H9 (cell line): ENCODE data around the gene COL27A1. TPM values are rescaled to one million over a fixed set of nuclear protein-coding genes. Genes with fewer than 3 reads are reported as not detected.

ENCODE experiments used
- DNase-seq: peaks from one replicate; pipeline ENCODE4 v3.0.0-alpha.2; 2017
- H2AFZ ChIP-seq: one replicate; pipeline ENCODE4 v1.6.1; 2013; ENCODE audit warnings: mild to moderate bottlenecking, low read length, control low read depth, moderate library complexity
- H2AK5ac ChIP-seq: 2 replicates; pipeline ENCODE4 v1.6.1; 2013; ENCODE audit warnings: low read length, control low read depth, mixed read lengths; ENCODE audit not compliant: insufficient read length
- H2BK120ac ChIP-seq: one replicate; pipeline ENCODE4 v1.6.1; 2013; ENCODE audit warnings: low read depth, mild to moderate bottlenecking, low read length, control low read depth, inconsistent platforms; ENCODE audit not compliant: poor library complexity, severe bottlenecking
- H2BK12ac ChIP-seq: 2 replicates; pipeline ENCODE4 v1.6.1; 2013; ENCODE audit warnings: low read length, control low read depth, mixed read lengths, low read depth; ENCODE audit not compliant: insufficient read length
- H2BK15ac ChIP-seq: 2 replicates; pipeline ENCODE4 v1.6.1; 2013; ENCODE audit warnings: low read depth, low read length, control low read depth
- H2BK20ac ChIP-seq: one replicate; pipeline ENCODE4 v1.6.1; 2013; ENCODE audit warnings: low read depth, mild to moderate bottlenecking, low read length, control low read depth, inconsistent platforms; ENCODE audit not compliant: poor library complexity, severe bottlenecking
- H2BK5ac ChIP-seq: 2 replicates; pipeline ENCODE4 v1.6.1; 2013; ENCODE audit warnings: low read length, control low read depth, mixed read lengths; ENCODE audit not compliant: insufficient read length
- H3K14ac ChIP-seq: 2 replicates; pipeline ENCODE4 v1.6.1; 2013; ENCODE audit warnings: low read length, control low read depth; ENCODE audit not compliant: insufficient read depth
- H3K18ac ChIP-seq: 2 replicates; pipeline ENCODE4 v1.6.1; 2013; ENCODE audit warnings: low read depth, mild to moderate bottlenecking, mixed read lengths, low read length, control low read depth; ENCODE audit not compliant: insufficient read length
- H3K23ac ChIP-seq: 2 replicates; pipeline ENCODE4 v1.6.1; 2013; ENCODE audit warnings: low read length, control low read depth, mixed read lengths, low read depth; ENCODE audit not compliant: insufficient read length
- H3K23me2 ChIP-seq: 2 replicates; pipeline ENCODE4 v1.6.1; 2013; ENCODE audit warnings: low read depth, mild to moderate bottlenecking, mixed read lengths, low read length, control low read depth; ENCODE audit not compliant: insufficient read length, poor library complexity, severe bottlenecking
- H3K27ac ChIP-seq: 2 replicates; pipeline ENCODE4 v1.5.1; 2013; ENCODE audit warnings: low read length, control low read depth, mixed read lengths, low read depth; ENCODE audit not compliant: insufficient read length
- H3K27me3 ChIP-seq: 2 replicates; pipeline ENCODE4 v1.6.1; 2013; ENCODE audit warnings: low read length, control low read depth, inconsistent platforms; ENCODE audit not compliant: insufficient read depth
- H3K4ac ChIP-seq: 2 replicates; pipeline ENCODE4 v1.6.1; 2013; ENCODE audit warnings: low read depth, mild to moderate bottlenecking, control low read depth, inconsistent platforms, low read length, moderate library complexity
- H3K4me1 ChIP-seq: 2 replicates; pipeline ENCODE4 v1.6.1; 2013; ENCODE audit warnings: low read length, control low read depth, inconsistent platforms; ENCODE audit not compliant: insufficient read depth
- H3K4me2 ChIP-seq: 2 replicates; pipeline ENCODE4 v1.6.1; 2013; ENCODE audit warnings: low read length, control low read depth, mixed read lengths; ENCODE audit not compliant: insufficient read length, insufficient read depth
- H3K56ac ChIP-seq: 2 replicates; pipeline ENCODE4 v1.6.1; 2013; ENCODE audit warnings: low read depth, mild to moderate bottlenecking, mixed read lengths, low read length, control low read depth; ENCODE audit not compliant: insufficient read length
- H3K79me1 ChIP-seq: 2 replicates; pipeline ENCODE4 v1.6.1; 2013; ENCODE audit warnings: low read depth, mild to moderate bottlenecking, moderate library complexity, low read length, control low read depth, inconsistent platforms; ENCODE audit not compliant: insufficient read depth, poor library complexity, severe bottlenecking
- H3K79me2 ChIP-seq: 2 replicates; pipeline ENCODE4 v1.6.1; 2013; ENCODE audit warnings: low read length, control low read depth, inconsistent platforms; ENCODE audit not compliant: insufficient read depth
- H3K9ac ChIP-seq: 2 replicates; pipeline ENCODE4 v1.6.1; 2013; ENCODE audit warnings: low read length, control low read depth, mixed read lengths; ENCODE audit not compliant: insufficient read length; ENCODE audit errors: extremely low read depth
- H3K9me3 ChIP-seq: one replicate; pipeline ENCODE4 v1.6.1; 2013; ENCODE audit warnings: low read depth, low read length, inconsistent platforms; ENCODE audit not compliant: control insufficient read depth
- H3T11ph ChIP-seq: one replicate; pipeline ENCODE4 v1.6.1; 2013; ENCODE audit warnings: mild to moderate bottlenecking, low read length, control low read depth, inconsistent platforms
- H4K20me1 ChIP-seq: one replicate; pipeline ENCODE4 v1.6.1; 2013; ENCODE audit not compliant: control insufficient read depth, insufficient read length, insufficient read depth
- H4K5ac ChIP-seq: 2 replicates; pipeline ENCODE4 v1.6.1; 2013; ENCODE audit warnings: low read depth, mild to moderate bottlenecking, mixed read lengths, low read length, control low read depth; ENCODE audit not compliant: insufficient read length
- H4K8ac ChIP-seq: replicated peaks from 2 replicates; pipeline ENCODE4 v1.6.1; 2013; ENCODE audit warnings: low read length, control low read depth, mixed read lengths, low read depth; ENCODE audit not compliant: insufficient read length
- H4K91ac ChIP-seq: 2 replicates; pipeline ENCODE4 v1.6.1; 2013; ENCODE audit warnings: low read depth, mild to moderate bottlenecking, moderate library complexity, mixed read lengths, low read length, control low read depth; ENCODE audit not compliant: insufficient read length
- H3K27ac Mint-ChIP-seq, 3 experiments: 2 replicates in 2 of 3; 3 replicates in 1 of 3; pipeline ENCODE4 v1.8.0; 2020 to 2021; ENCODE audit warnings: mixed read lengths in 3 of 3, mild to moderate bottlenecking in 1 of 3, moderate library complexity in 1 of 3
- H3K27me3 Mint-ChIP-seq: 2 replicates; pipeline ENCODE4 v1.8.0; 2021; ENCODE audit warnings: low read depth, mild to moderate bottlenecking, moderate library complexity, mixed read lengths
- H3K36me3 Mint-ChIP-seq, 3 experiments: 2 replicates in 2 of 3; 3 replicates in 1 of 3; pipeline ENCODE4 v1.8.0; 2020 to 2021; ENCODE audit warnings: low read depth in 3 of 3, mixed read lengths in 3 of 3; ENCODE audit not compliant: insufficient read depth in 1 of 3
- H3K4me1 Mint-ChIP-seq, 2 experiments: 2 replicates each; pipeline ENCODE4 v1.8.0; 2020; ENCODE audit warnings: mixed read lengths in 2 of 2
- H3K4me3 Mint-ChIP-seq, 2 experiments: 2 replicates in 1 of 2; 3 replicates in 1 of 2; pipeline ENCODE4 v1.8.0; 2020 to 2021; ENCODE audit warnings: mild to moderate bottlenecking in 2 of 2, mixed read lengths in 2 of 2, moderate library complexity in 1 of 2
- H3K9me3 Mint-ChIP-seq, 2 experiments: 2 replicates in 1 of 2; 3 replicates in 1 of 2; pipeline ENCODE4 v1.8.0; 2020; ENCODE audit warnings: mild to moderate bottlenecking in 2 of 2, mixed read lengths in 2 of 2, moderate library complexity in 1 of 2
- CTCF ChIP-seq: fragments of 200-600 bp; sonication (generic); conservative IDR thresholded peaks from 3 replicates; pipeline ENCODE4 v1.8.0; 2021; ENCODE audit warnings: antibody characterized with exemption, mild to moderate bottlenecking
- WGBS: extraction: QIAGEN DNeasy Blood & Tissue Kit; methylation state at CpG from one replicate; pipeline ENCODE4 v1.1.7; 2013; ENCODE audit warnings: missing lambda C conversion rate, low lambda C conversion rate, mixed read lengths; ENCODE audit not compliant: insufficient read length; ENCODE audit errors: extremely low coverage; 5-methylcytosine and 5-hydroxymethylcytosine counted together
- total RNA-seq: library from RNA; stranded (reverse); gene quantifications from 2 replicates; pipeline ENCODE4 v1.2.1, GENCODE V29; 2021

COL27A1 gene
- total RNA-seq, 1 experiment from 2014 or later = 17.9 TPM

GRCh38 chr9:114302727-114303126 is 147.4 kb downstream of the COL27A1 start:
- Histone ChIP-seq H4K8ac (no peak overlapping the region), H3K9ac (no peak overlapping the region), H3K9me3 (no peaks in the 10 kb centered on the region), H3K79me2 (no peaks in the 10 kb centered on the region), H3K56ac (no peak overlapping the region), H2BK5ac (no peak overlapping the region), H3K14ac (no peak overlapping the region), H3K23ac (no peak overlapping the region), H3K27me3 (no peaks in the 10 kb centered on the region), H3T11ph (no peak overlapping the region), H4K5ac (no peak overlapping the region), H3K4me1 (no peaks in the 10 kb centered on the region), H2BK12ac (no peak overlapping the region), H2AFZ (no peak overlapping the region), H3K18ac (no peak overlapping the region), H3K27ac (no peak overlapping the region), H2BK20ac (no peak overlapping the region), H3K4me2 (no peak overlapping the region), H2BK15ac (no peak overlapping the region), H3K4ac (no peak overlapping the region), H4K20me1 (no peaks in the 10 kb centered on the region), H3K79me1 (no peaks in the 10 kb centered on the region), H2AK5ac (no peak overlapping the region), H3K23me2 (no peaks in the 10 kb centered on the region), H2BK120ac (no peak overlapping the region), H4K91ac (no peak overlapping the region)
- no peak for TF ChIP-seq CTCF
- H3K4me3 Mint-ChIP-seq = no peak overlapping the region
- H3K9me3 Mint-ChIP-seq = no peaks in the 10 kb centered on the region
- DNase-seq = no peak
- H3K27ac Mint-ChIP-seq = no peak overlapping the region
- no CpG with 5 or more reads among the region's 6 CpGs for WGBS
- H3K27me3 Mint-ChIP-seq = no peaks in the 10 kb centered on the region
- peaks cover 0 to 7% (median 0%) of the 10 kb centered on the region in 3 experiments; a peak in 2 of 7 replicates for H3K36me3 Mint-ChIP-seq
- peaks cover 4 to 7% of the 10 kb centered on the region in 2 experiments; a peak in 2 of 4 replicates for H3K4me1 Mint-ChIP-seq
